Activated T-cell treated with anti-CD3 and anti-CD28 coated beads, Interleukin-2, amount 50 U/mL, for 24 hours (primary cell): Measurements from ENCODE around the gene CAMK1D.
"Not testable (repeated sequence)": the region's sequence is repeated elsewhere in the genome, so short reads cannot be mapped to it uniquely, and the experiment has no call there.

ENCODE experiments used
- DNase-seq: peaks from one replicate; pipeline ENCODE4 v3.0.0-alpha.2; 2020
- H3K27ac Mint-ChIP-seq: 2 replicates; pipeline ENCODE4 v1.8.0; 2020; ENCODE audit warnings: mild to moderate bottlenecking, mixed read lengths
- H3K27me3 Mint-ChIP-seq: 2 replicates; pipeline ENCODE4 v1.8.0; 2020; ENCODE audit warnings: mixed read lengths
- H3K36me3 Mint-ChIP-seq: 2 replicates; pipeline ENCODE4 v1.8.0; 2020; ENCODE audit warnings: low read depth, mixed read lengths
- H3K4me1 Mint-ChIP-seq: 2 replicates; pipeline ENCODE4 v1.8.0; 2020; ENCODE audit warnings: low read depth, mixed read lengths
- H3K4me3 Mint-ChIP-seq: 2 replicates; pipeline ENCODE4 v1.8.0; 2020; ENCODE audit warnings: mild to moderate bottlenecking, moderate library complexity, mixed read lengths
- H3K9me3 Mint-ChIP-seq: 2 replicates; pipeline ENCODE4 v1.8.0; 2020; ENCODE audit warnings: mixed read lengths

CAMK1D gene

GRCh38 chr10:12703813-12704212 lies 354.5 kb downstream of the CAMK1D start:
- H3K36me3 Mint-ChIP-seq, result no peaks in the 10 kb centered on the region
- H3K27ac Mint-ChIP-seq, result peak overlapping the region; percentile 71
- DNase-seq, result no peak
- H3K4me3 Mint-ChIP-seq, result no peak overlapping the region
- peaks cover 74% of the 10 kb centered on the region for H3K4me1 Mint-ChIP-seq
- no peaks in the 10 kb centered on the region for H3K9me3 Mint-ChIP-seq
- no peaks in the 10 kb centered on the region for H3K27me3 Mint-ChIP-seq

GRCh38 chr10:12704488-12704887 lies 355.1 kb downstream of the CAMK1D start:
- no peaks in the 10 kb centered on the region for H3K9me3 Mint-ChIP-seq
- peak overlapping the region; percentile 27 for H3K27ac Mint-ChIP-seq
- H3K4me3 Mint-ChIP-seq, result no peak overlapping the region
- no peaks in the 10 kb centered on the region for H3K36me3 Mint-ChIP-seq
- peaks cover 74% of the 10 kb centered on the region for H3K4me1 Mint-ChIP-seq
- DNase-seq, result no peak
- H3K27me3 Mint-ChIP-seq, result no peaks in the 10 kb centered on the region

- Mint-ChIP-seq H3K36me3 (no peaks in the 10 kb centered on the region), H3K4me1 (peaks cover 75% of the 10 kb centered on the region), H3K27me3 (no peaks in the 10 kb centered on the region), H3K4me3 (no peak overlapping the region), H3K9me3 (no peaks in the 10 kb centered on the region), H3K27ac (peak overlapping the region; percentile 40)
- DNase-seq, result no peak
These were observed 356.6 kb downstream of the CAMK1D start for GRCh38 chr10:12705943-12706342.

- H3K4me1 Mint-ChIP-seq, result peaks cover 86% of the 10 kb centered on the region
- peak overlapping the region; percentile 54 for H3K27ac Mint-ChIP-seq
- H3K4me3 Mint-ChIP-seq, result no peak overlapping the region
- H3K27me3 Mint-ChIP-seq, result no peaks in the 10 kb centered on the region
- DNase-seq, result peak; percentile 52
- no peaks in the 10 kb centered on the region for H3K36me3 Mint-ChIP-seq
- no peaks in the 10 kb centered on the region for H3K9me3 Mint-ChIP-seq
These were observed 358.3 kb downstream of the CAMK1D start for GRCh38 chr10:12707461-12708185.

- Mint-ChIP-seq H3K27me3 (no peaks in the 10 kb centered on the region), H3K9me3 (no peaks in the 10 kb centered on the region), H3K4me1 (peaks cover 75% of the 10 kb centered on the region), H3K27ac (peak overlapping the region; percentile 77), H3K4me3 (no peak overlapping the region), H3K36me3 (no peaks in the 10 kb centered on the region)
- no peak for DNase-seq
These were observed 359.7 kb downstream of the CAMK1D start for GRCh38 chr10:12709000-12709401.

- Mint-ChIP-seq H3K9me3 (no peaks in the 10 kb centered on the region), H3K27me3 (no peaks in the 10 kb centered on the region), H3K4me1 (peaks cover 70% of the 10 kb centered on the region), H3K27ac (peak overlapping the region; percentile 77), H3K36me3 (no peaks in the 10 kb centered on the region), H3K4me3 (no peak overlapping the region)
- DNase-seq, result no peak
These were observed 360.2 kb downstream of the CAMK1D start for GRCh38 chr10:12709521-12709963.

GRCh38 chr10:12710157-12710556 lies 360.8 kb downstream of the CAMK1D start:
- Mint-ChIP-seq H3K4me3 (no peak overlapping the region), H3K27ac (peak overlapping the region; percentile 87), H3K27me3 (no peaks in the 10 kb centered on the region), H3K36me3 (no peaks in the 10 kb centered on the region), H3K9me3 (no peaks in the 10 kb centered on the region), H3K4me1 (peaks cover 73% of the 10 kb centered on the region)
- DNase-seq, result no peak

GRCh38 chr10:12710594-12711349 lies 361.4 kb downstream of the CAMK1D start:
- Mint-ChIP-seq H3K27me3 (no peaks in the 10 kb centered on the region), H3K4me1 (peaks cover 69% of the 10 kb centered on the region), H3K4me3 (peak overlapping the region; percentile 9), H3K27ac (peak overlapping the region; percentile 87), H3K9me3 (no peaks in the 10 kb centered on the region), H3K36me3 (no peaks in the 10 kb centered on the region)
- peak; percentile 89 for DNase-seq

GRCh38 chr10:12711350-12711708 lies 362.0 kb downstream of the CAMK1D start:
- no peaks in the 10 kb centered on the region for H3K36me3 Mint-ChIP-seq
- peaks cover 64% of the 10 kb centered on the region for H3K4me1 Mint-ChIP-seq
- H3K27me3 Mint-ChIP-seq, result no peaks in the 10 kb centered on the region
- peak overlapping the region; percentile 87 for H3K27ac Mint-ChIP-seq
- no peaks in the 10 kb centered on the region for H3K9me3 Mint-ChIP-seq
- no peak for DNase-seq
- no peak overlapping the region for H3K4me3 Mint-ChIP-seq

GRCh38 chr10:12712293-12712983 lies 363.1 kb downstream of the CAMK1D start:
- peaks cover 56% of the 10 kb centered on the region for H3K4me1 Mint-ChIP-seq
- H3K9me3 Mint-ChIP-seq, result no peaks in the 10 kb centered on the region
- no peaks in the 10 kb centered on the region for H3K27me3 Mint-ChIP-seq
- H3K4me3 Mint-ChIP-seq, result no peak overlapping the region
- no peaks in the 10 kb centered on the region for H3K36me3 Mint-ChIP-seq
- peak overlapping the region; percentile 56 for H3K27ac Mint-ChIP-seq
- no peak for DNase-seq

GRCh38 chr10:12712984-12713316 lies 363.6 kb downstream of the CAMK1D start:
- peaks cover 52% of the 10 kb centered on the region for H3K4me1 Mint-ChIP-seq
- H3K4me3 Mint-ChIP-seq, H3K36me3 Mint-ChIP-seq, DNase-seq, H3K27me3 Mint-ChIP-seq, H3K9me3 Mint-ChIP-seq, H3K27ac Mint-ChIP-seq: not testable (repeated sequence)

- H3K27ac Mint-ChIP-seq, result no peak overlapping the region
- no peaks in the 10 kb centered on the region for H3K27me3 Mint-ChIP-seq
- no peaks in the 10 kb centered on the region for H3K9me3 Mint-ChIP-seq
- H3K4me1 Mint-ChIP-seq, result peaks cover 49% of the 10 kb centered on the region
- no peak for DNase-seq
- peaks cover 2% of the 10 kb centered on the region for H3K36me3 Mint-ChIP-seq
- no peak overlapping the region for H3K4me3 Mint-ChIP-seq
These were observed 366.7 kb downstream of the CAMK1D start for GRCh38 chr10:12716042-12716441.

- peaks cover 39% of the 10 kb centered on the region for H3K4me1 Mint-ChIP-seq
- no peak overlapping the region for H3K4me3 Mint-ChIP-seq
- H3K36me3 Mint-ChIP-seq, result peaks cover 2% of the 10 kb centered on the region
These were observed 368.8 kb downstream of the CAMK1D start for GRCh38 chr10:12717981-12718707.

GRCh38 chr10:12719365-12719764 lies 370.0 kb downstream of the CAMK1D start:
- Mint-ChIP-seq H3K36me3 (peaks cover 2% of the 10 kb centered on the region), H3K4me1 (peaks cover 44% of the 10 kb centered on the region), H3K4me3 (no peak overlapping the region), H3K9me3 (no peaks in the 10 kb centered on the region), H3K27ac (peak overlapping the region; percentile 89), H3K27me3 (no peaks in the 10 kb centered on the region)
- no peak for DNase-seq

More at GRCh38 chr10:12717981-12718707, 368.8 kb downstream of the CAMK1D start:
- no peaks in the 10 kb centered on the region for H3K9me3 Mint-ChIP-seq
- no peak for DNase-seq
- no peaks in the 10 kb centered on the region for H3K27me3 Mint-ChIP-seq
- peak overlapping the region; percentile 89 for H3K27ac Mint-ChIP-seq
